Occipital lobe (tissue), 2 donors: ENCODE measurements around the gene IVD. TPM values are rescaled to one million over a fixed set of nuclear protein-coding genes. Genes with fewer than 3 reads are reported as not detected.

ENCODE experiments used
- DNase-seq: peaks from one replicate; lab custom pipeline; 2025; lab: John Stamatoyannopoulos, UW
- total RNA-seq: library from RNA; depleted of rRNA; stranded (reverse); fragments of >200 nt; gene quantifications from one replicate; pipeline ENCODE4 v1.2.3, GENCODE V29; 2014

The IVD gene
- total RNA-seq, 1 donor from 2014 or later: 22.1 TPM

- DNase-seq: no peak
Observed at GRCh38 chr15:40458495-40459371, 53.1 kb downstream of the IVD start.

- DNase-seq: no peak
Observed at GRCh38 chr15:40459391-40460015, 53.9 kb downstream of the IVD start.

- DNase-seq: no peak
Observed at GRCh38 chr15:40460404-40460803, 54.8 kb downstream of the IVD start.

- DNase-seq: no peak
Observed at GRCh38 chr15:40461958-40462357, 56.4 kb downstream of the IVD start.

- no peak for DNase-seq
Observed at GRCh38 chr15:40463279-40463678, 57.7 kb downstream of the IVD start.

GRCh38 chr15:40463886-40464545 lies 58.4 kb downstream of the IVD start:
- DNase-seq: no peak

GRCh38 chr15:40464595-40465185 lies 59.1 kb downstream of the IVD start:
- DNase-seq: no peak

GRCh38 chr15:40465939-40466338 lies 60.3 kb downstream of the IVD start:
- no peak for DNase-seq

GRCh38 chr15:40466426-40467260 lies 61.0 kb downstream of the IVD start:
- no peak for DNase-seq

GRCh38 chr15:40467261-40467615 lies 61.6 kb downstream of the IVD start:
- no peak for DNase-seq

- no peak for DNase-seq
Observed at GRCh38 chr15:40468898-40469331, 63.3 kb downstream of the IVD start.

- DNase-seq: no peak
Observed at GRCh38 chr15:40469776-40470390, 64.3 kb downstream of the IVD start.

- DNase-seq: no peak
Observed at GRCh38 chr15:40470423-40471104, 65.0 kb downstream of the IVD start, which contains the start of gene CHST14. CHST14 (plus strand) TSS chr15:40470984; CDS start chr15:40471214, 230 bp downstream.

Other genes starting within 250 kb of the IVD start
- 6.6 TPM for gene BUB1B, start 244.7 kb upstream of the IVD start, total RNA-seq
- 11.2 TPM for gene PAK6, start 166.7 kb upstream of the IVD start, total RNA-seq
- gene ANKRD63, start 122.7 kb upstream of the IVD start, total RNA-seq: not detected
- 3.3 TPM for gene PLCB2, start 97.9 kb upstream of the IVD start, total RNA-seq
- 14.8 TPM for gene INAFM2, start 82.1 kb upstream of the IVD start, total RNA-seq
- 1.6 TPM for gene CCDC9B, start 64.9 kb upstream of the IVD start, total RNA-seq
- not detected for gene PHGR1, start 54.8 kb upstream of the IVD start, total RNA-seq
- gene DISP2, start 47.6 kb upstream of the IVD start, total RNA-seq: 9.2 TPM
- 17.8 TPM for gene KNSTRN, start 23.1 kb upstream of the IVD start, total RNA-seq
- gene BAHD1, start 35.2 kb downstream of the IVD start, total RNA-seq: 10.6 TPM
- gene CHST14, start 65.2 kb downstream of the IVD start, total RNA-seq: 1.6 TPM
- gene CCDC32, start 159.2 kb downstream of the IVD start, total RNA-seq: 25.9 TPM
- 14.2 TPM for gene RPUSD2, start 163.5 kb downstream of the IVD start, total RNA-seq
- gene KNL1, start 188.5 kb downstream of the IVD start, total RNA-seq: 4.7 TPM